Astrocyte (in vitro differentiated cells and primary cell): ENCODE measurements around the gene ME3. TPM values are rescaled to one million over a fixed set of nuclear protein-coding genes. Genes with fewer than 3 reads are reported as not detected.

Source experiments
- DNase-seq: peaks from one replicate; pipeline ENCODE4 v3.0.0-alpha.2; 2010; ENCODE audit warnings: low read depth
- FAIRE-seq: peaks from 2 replicates; lab custom pipeline; 2011; peaks lifted over from hg19 to GRCh38; lab: Jason Lieb, UNC
- H2AFZ ChIP-seq: 2 replicates; pipeline ENCODE4 v1.6.0; 2012; ENCODE audit warnings: low read depth, low read length, inconsistent platforms
- H3K27ac ChIP-seq: 2 replicates; pipeline ENCODE4 v1.5.1; 2011; ENCODE audit warnings: low read depth, low read length, inconsistent platforms
- H3K27me3 ChIP-seq: 2 replicates; pipeline ENCODE4 v1.6.0; 2011; ENCODE audit warnings: low read length, inconsistent platforms; ENCODE audit not compliant: insufficient read depth
- H3K36me3 ChIP-seq: 2 replicates; pipeline ENCODE4 v1.5.1; 2011; ENCODE audit warnings: low read length, inconsistent platforms; ENCODE audit not compliant: insufficient read depth
- H3K4me1 ChIP-seq: 2 replicates; pipeline ENCODE4 v1.5.1; 2011; ENCODE audit warnings: low read length, inconsistent platforms; ENCODE audit not compliant: insufficient read depth
- H3K4me2 ChIP-seq: 2 replicates; pipeline ENCODE4 v1.6.0; 2012; ENCODE audit warnings: low read length, inconsistent platforms
- H3K4me3 ChIP-seq: 2 replicates; pipeline ENCODE4 v1.5.1; 2011; ENCODE audit warnings: low read depth, mild to moderate bottlenecking, low read length, inconsistent platforms; ENCODE audit not compliant: insufficient read depth
- H3K79me2 ChIP-seq: 2 replicates; pipeline ENCODE4 v1.6.0; 2012; ENCODE audit warnings: mild to moderate bottlenecking, low read length, inconsistent platforms; ENCODE audit not compliant: insufficient read depth
- H3K9ac ChIP-seq: 2 replicates; pipeline ENCODE4 v1.6.0; 2012; ENCODE audit warnings: mild to moderate bottlenecking, low read length, inconsistent platforms
- H3K9me3 ChIP-seq: 2 replicates; pipeline ENCODE4 v1.5.1; 2012; ENCODE audit warnings: low read depth, mild to moderate bottlenecking, low read length, inconsistent platforms; ENCODE audit not compliant: insufficient read depth
- H4K20me1 ChIP-seq: 2 replicates; pipeline ENCODE4 v1.6.0; 2012; ENCODE audit warnings: low read length, inconsistent platforms; ENCODE audit not compliant: insufficient read depth
- H3K27ac Mint-ChIP-seq: one replicate; pipeline ENCODE4 v1.8.0; 2021; ENCODE audit warnings: mild to moderate bottlenecking, mixed read lengths; ENCODE audit not compliant: unreplicated experiment
- H3K27me3 Mint-ChIP-seq: one replicate; pipeline ENCODE4 v1.8.0; 2021; ENCODE audit warnings: low read depth, mixed read lengths; ENCODE audit not compliant: unreplicated experiment
- H3K36me3 Mint-ChIP-seq: one replicate; pipeline ENCODE4 v1.8.0; 2021; ENCODE audit warnings: low read depth, mixed read lengths; ENCODE audit not compliant: unreplicated experiment
- H3K4me1 Mint-ChIP-seq: one replicate; pipeline ENCODE4 v1.8.0; 2021; ENCODE audit warnings: low read depth, mixed read lengths; ENCODE audit not compliant: unreplicated experiment
- H3K4me3 Mint-ChIP-seq: one replicate; pipeline ENCODE4 v1.8.0; 2021; ENCODE audit warnings: mild to moderate bottlenecking, moderate library complexity, mixed read lengths; ENCODE audit not compliant: unreplicated experiment
- H3K9me3 Mint-ChIP-seq: one replicate; pipeline ENCODE4 v1.8.0; 2021; ENCODE audit warnings: mild to moderate bottlenecking, mixed read lengths; ENCODE audit not compliant: unreplicated experiment
- EZH2 ChIP-seq: IDR thresholded peaks from 2 replicates; pipeline ENCODE4 v1.6.1; 2012; ENCODE audit warnings: mild to moderate bottlenecking, low read length, inconsistent platforms; ENCODE audit not compliant: insufficient read depth
- total RNA-seq: library from RNA; stranded (reverse); gene quantifications from 2 replicates; pipeline ENCODE4 v1.2.1, GENCODE V29; 2021
- TF ChIP-seq, protein P1 (sequence below): IDR thresholded peaks from 2 replicates; pipeline ENCODE4 v1.5.1; 2011; ENCODE audit warnings: low read depth, mild to moderate bottlenecking, inconsistent platforms, low read length, moderate library complexity; ENCODE audit not compliant: insufficient read depth

Gene ME3
- total RNA-seq, 1 donor from 2014 or later: 28.6 TPM

DNA sequence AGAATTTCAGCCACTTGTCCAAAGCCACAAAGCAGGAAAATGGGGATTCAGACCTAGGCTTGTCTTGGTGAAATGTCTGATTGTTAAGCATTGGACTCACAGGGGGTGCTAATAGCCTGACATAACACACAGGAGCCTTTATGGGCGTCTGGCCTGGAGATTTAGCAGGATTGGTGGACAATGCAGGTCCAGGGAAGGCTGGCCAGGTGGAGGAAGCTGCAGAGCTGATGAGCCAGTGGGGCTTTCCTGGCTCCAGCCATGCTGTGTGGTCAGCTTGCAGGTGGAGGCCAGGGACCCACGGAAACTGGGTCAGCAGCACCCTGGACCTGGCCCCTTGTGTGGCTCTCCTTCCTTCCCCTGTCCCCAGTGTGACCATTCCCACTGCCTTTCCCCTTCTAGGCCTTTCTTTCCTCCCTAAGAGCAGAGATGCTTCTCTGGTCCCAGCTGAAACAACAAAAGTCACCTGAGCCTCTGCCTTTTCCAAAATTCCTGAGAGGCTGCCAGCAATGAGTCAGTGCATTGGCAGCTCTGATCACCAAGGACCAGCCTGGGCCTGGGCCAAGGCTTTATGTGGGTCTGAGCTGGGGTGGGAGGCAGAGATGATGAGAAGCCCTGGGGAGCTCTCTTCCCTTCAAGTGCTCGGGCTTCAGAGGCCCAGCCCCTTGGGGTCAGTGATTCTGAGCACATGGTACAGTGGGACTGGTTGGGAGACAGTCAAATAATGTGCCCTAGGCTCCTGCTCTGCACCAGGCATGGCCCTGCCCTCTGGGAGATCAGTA lies 212.5 kb downstream of the ME3 start:
- H3K27me3 Mint-ChIP-seq: no peaks in the 10 kb centered on the region
- peak; percentile 39 for FAIRE-seq
- peak overlapping the region; percentile 86 for H3K27ac ChIP-seq

DNA sequence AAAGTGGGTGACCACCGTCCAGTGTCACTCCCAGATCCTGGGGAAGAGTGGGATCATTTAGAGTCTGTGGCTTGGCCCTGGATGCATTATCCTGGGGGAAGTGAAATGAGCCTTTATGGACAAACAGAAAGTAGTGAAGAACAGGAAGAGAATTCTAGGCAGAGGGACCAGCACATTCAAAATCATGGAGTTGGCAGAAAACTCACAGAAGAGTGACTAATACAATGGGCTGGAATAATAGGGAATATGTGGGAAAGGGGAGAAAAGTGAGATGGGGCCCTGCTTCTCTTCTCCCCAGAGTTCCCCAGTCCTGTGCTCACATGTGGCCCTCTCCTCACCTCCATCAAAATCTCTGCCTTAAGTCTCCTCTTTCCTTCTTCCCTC lies 213.4 kb downstream of the ME3 start:
- no peaks in the 10 kb centered on the region for H3K27me3 Mint-ChIP-seq
- Histone ChIP-seq H3K27ac (peak overlapping the region; percentile 86), H3K4me2 (peak overlapping the region; percentile 51), H3K9ac (peak overlapping the region; percentile 63), H3K79me2 (no peaks in the 10 kb centered on the region), H3K4me3 (no peak overlapping the region), H3K36me3 (no peaks in the 10 kb centered on the region), H2AFZ (no peak overlapping the region), H3K27me3 (no peaks in the 10 kb centered on the region), H3K4me1 (peaks cover 28% of the 10 kb centered on the region), H4K20me1 (no peaks in the 10 kb centered on the region), H3K9me3 (no peaks in the 10 kb centered on the region)
- H3K4me3 Mint-ChIP-seq: no peak overlapping the region
- peaks cover 39% of the 10 kb centered on the region for H3K4me1 Mint-ChIP-seq
- H3K27ac Mint-ChIP-seq: no peak overlapping the region
- no peak for FAIRE-seq
- TF ChIP-seq EZH2: no peak
- TF ChIP-seq, protein P1, sequence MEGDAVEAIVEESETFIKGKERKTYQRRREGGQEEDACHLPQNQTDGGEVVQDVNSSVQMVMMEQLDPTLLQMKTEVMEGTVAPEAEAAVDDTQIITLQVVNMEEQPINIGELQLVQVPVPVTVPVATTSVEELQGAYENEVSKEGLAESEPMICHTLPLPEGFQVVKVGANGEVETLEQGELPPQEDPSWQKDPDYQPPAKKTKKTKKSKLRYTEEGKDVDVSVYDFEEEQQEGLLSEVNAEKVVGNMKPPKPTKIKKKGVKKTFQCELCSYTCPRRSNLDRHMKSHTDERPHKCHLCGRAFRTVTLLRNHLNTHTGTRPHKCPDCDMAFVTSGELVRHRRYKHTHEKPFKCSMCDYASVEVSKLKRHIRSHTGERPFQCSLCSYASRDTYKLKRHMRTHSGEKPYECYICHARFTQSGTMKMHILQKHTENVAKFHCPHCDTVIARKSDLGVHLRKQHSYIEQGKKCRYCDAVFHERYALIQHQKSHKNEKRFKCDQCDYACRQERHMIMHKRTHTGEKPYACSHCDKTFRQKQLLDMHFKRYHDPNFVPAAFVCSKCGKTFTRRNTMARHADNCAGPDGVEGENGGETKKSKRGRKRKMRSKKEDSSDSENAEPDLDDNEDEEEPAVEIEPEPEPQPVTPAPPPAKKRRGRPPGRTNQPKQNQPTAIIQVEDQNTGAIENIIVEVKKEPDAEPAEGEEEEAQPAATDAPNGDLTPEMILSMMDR: no peak
- DNase-seq: peak; percentile 58
- H3K36me3 Mint-ChIP-seq: peaks cover 8% of the 10 kb centered on the region
- H3K9me3 Mint-ChIP-seq: no peaks in the 10 kb centered on the region

More for the DNA sequence above, 212.5 kb downstream of the ME3 start:
- peaks cover 46% of the 10 kb centered on the region for H3K4me1 Mint-ChIP-seq
- Histone ChIP-seq H3K9ac (peak overlapping the region; percentile 68), H3K79me2 (no peaks in the 10 kb centered on the region), H3K4me3 (peak overlapping the region; percentile 10), H3K4me2 (peak overlapping the region; percentile 51), H3K27me3 (no peaks in the 10 kb centered on the region), H3K9me3 (no peaks in the 10 kb centered on the region), H2AFZ (peak overlapping the region; percentile 31), H3K4me1 (peaks cover 28% of the 10 kb centered on the region), H3K36me3 (no peaks in the 10 kb centered on the region), H4K20me1 (no peaks in the 10 kb centered on the region)
- DNase-seq: peak; percentile 92
- H3K36me3 Mint-ChIP-seq: peaks cover 16% of the 10 kb centered on the region
- no peak for TF ChIP-seq EZH2
- TF ChIP-seq, protein P1: no peak
- no peak overlapping the region for H3K4me3 Mint-ChIP-seq
- H3K27ac Mint-ChIP-seq: peak overlapping the region; percentile 88
- H3K9me3 Mint-ChIP-seq: no peaks in the 10 kb centered on the region
